HepG2 (cell line): Measurements from ENCODE around the gene GADD45GIP1. TPM values are rescaled to one million over a fixed set of nuclear protein-coding genes. Genes with fewer than 3 reads are reported as not detected.

ENCODE experiments used
- CCAR2 ChIP-seq: fragments of 200-400 bp; formaldehyde crosslinking; optimal IDR thresholded peaks from 2 replicates; pipeline ENCODE3; 2018; ENCODE audit warnings: low read depth, mild to moderate bottlenecking, low read length, moderate library complexity
- CENPT ChIP-seq: sonication (generic); formaldehyde crosslinking; IDR thresholded peaks from 2 replicates; pipeline ENCODE4 v1.8.0; 2022; ENCODE audit warnings: low read depth, mild to moderate bottlenecking, moderate library complexity, missing genetic modification reagents
- FOXO1 ChIP-seq: sonication (generic); formaldehyde crosslinking; IDR thresholded peaks from 2 replicates; pipeline ENCODE4 v1.4.0; 2020; ENCODE audit warnings: missing genetic modification reagents
- MAZ ChIP-seq, 2 experiments: sonication (generic) in 1 of 2; formaldehyde crosslinking in 1 of 2; IDR thresholded peaks; 2 replicates each; pipeline versions ENCODE4 v1.5.0 to v1.6.1; 2012 to 2020; ENCODE audit warnings: low read depth in 2 of 2, mild to moderate bottlenecking in 2 of 2, borderline replicate concordance in 1 of 2, improper control_type of control experiment in 1 of 2, low read length in 1 of 2, missing genetic modification reagents in 1 of 2, moderate library complexity in 1 of 2
- MNT ChIP-seq: fragments of 450-650 bp; IDR thresholded peaks from 2 replicates; pipeline ENCODE4 v1.6.1; 2016
- NFE2L1 ChIP-seq: sonication (generic); formaldehyde crosslinking; IDR thresholded peaks from 2 replicates; pipeline ENCODE4 v1.4.0; 2020; ENCODE audit warnings: missing genetic modification reagents, mild to moderate bottlenecking, borderline replicate concordance
- NFYB ChIP-seq: sonication (generic); formaldehyde crosslinking; IDR thresholded peaks from 2 replicates; pipeline ENCODE4 v1.4.0; 2020; ENCODE audit warnings: missing genetic modification reagents
- ZBTB46 ChIP-seq: sonication (generic); formaldehyde crosslinking; IDR thresholded peaks from 2 replicates; pipeline ENCODE4 v1.4.0; 2020; ENCODE audit warnings: mild to moderate bottlenecking, missing genetic modification reagents, borderline replicate concordance
- ZFY ChIP-seq: sonication (generic); formaldehyde crosslinking; IDR thresholded peaks from 2 replicates; pipeline ENCODE4 v1.4.0; 2020; ENCODE audit warnings: missing genetic modification reagents
- ZNF569 ChIP-seq: sonication (generic); formaldehyde crosslinking; IDR thresholded peaks from 2 replicates; pipeline ENCODE4 v1.5.0; 2020; ENCODE audit warnings: mild to moderate bottlenecking, missing genetic modification reagents, moderate library complexity, borderline replicate concordance
- ZNF570 ChIP-seq: sonication (generic); formaldehyde crosslinking; IDR thresholded peaks from 2 replicates; pipeline ENCODE4 v1.4.0; 2020; ENCODE audit warnings: mild to moderate bottlenecking, missing genetic modification reagents, borderline replicate concordance
- ZNF572 ChIP-seq: sonication (generic); formaldehyde crosslinking; IDR thresholded peaks from 2 replicates; pipeline ENCODE4 v1.5.1; 2020; ENCODE audit warnings: mild to moderate bottlenecking, missing genetic modification reagents
- ZNF780A ChIP-seq: sonication (generic); formaldehyde crosslinking; IDR thresholded peaks from 2 replicates; pipeline ENCODE4 v1.8.0; 2022; ENCODE audit warnings: mild to moderate bottlenecking, missing genetic modification reagents, moderate library complexity
- polyA plus RNA-seq, 8 experiments: library from polyadenylated mRNA; depleted of rRNA in 3 of 8; stranded (reverse) in 7 of 8; unstranded in 1 of 8; fragments of >200 nt; fragmentation: Illumina TruSeq in 4 of 8; extraction: Trizol in 4 of 8; gene quantifications; 2 replicates each; pipeline versions ENCODE4 v1.2.1 to v1.2.3, GENCODE V29; 2011 to 2016; ENCODE audit warnings: low read depth in 4 of 8, missing spikeins in 1 of 8, mixed read lengths in 1 of 8; ENCODE audit not compliant: insufficient read depth in 1 of 8
- total RNA-seq, 5 experiments: library from RNA; depleted of rRNA; stranded (reverse); fragments of >200 nt; fragmentation: Illumina TruSeq; extraction: Trizol; gene quantifications; 2 replicates each; pipeline ENCODE4 v1.2.3, GENCODE V29; 2016; ENCODE audit warnings: low read depth in 1 of 5
- TF ChIP-seq, protein P1 (sequence below): sonication (generic); formaldehyde crosslinking; IDR thresholded peaks from 2 replicates; pipeline ENCODE4 v1.9.0; 2021; ENCODE audit warnings: mild to moderate bottlenecking, missing genetic modification reagents
- TF ChIP-seq, protein P2 (sequence below): sonication (generic); formaldehyde crosslinking; IDR thresholded peaks from 2 replicates; pipeline ENCODE4 v1.4.0; 2020; ENCODE audit warnings: missing genetic modification reagents
- TF ChIP-seq, protein P3 (sequence below): sonication (generic); formaldehyde crosslinking; IDR thresholded peaks from 2 replicates; pipeline ENCODE4 v1.5.0; 2020; ENCODE audit warnings: mild to moderate bottlenecking, low read depth, missing genetic modification reagents, borderline replicate concordance

The GADD45GIP1 gene
- total and polyA plus RNA-seq, 2 of the 13 experiments (the other 11 are each of a cell fraction or from before 2014, with no cell fraction given), result 24.6 to 30.7 TPM

DNA sequence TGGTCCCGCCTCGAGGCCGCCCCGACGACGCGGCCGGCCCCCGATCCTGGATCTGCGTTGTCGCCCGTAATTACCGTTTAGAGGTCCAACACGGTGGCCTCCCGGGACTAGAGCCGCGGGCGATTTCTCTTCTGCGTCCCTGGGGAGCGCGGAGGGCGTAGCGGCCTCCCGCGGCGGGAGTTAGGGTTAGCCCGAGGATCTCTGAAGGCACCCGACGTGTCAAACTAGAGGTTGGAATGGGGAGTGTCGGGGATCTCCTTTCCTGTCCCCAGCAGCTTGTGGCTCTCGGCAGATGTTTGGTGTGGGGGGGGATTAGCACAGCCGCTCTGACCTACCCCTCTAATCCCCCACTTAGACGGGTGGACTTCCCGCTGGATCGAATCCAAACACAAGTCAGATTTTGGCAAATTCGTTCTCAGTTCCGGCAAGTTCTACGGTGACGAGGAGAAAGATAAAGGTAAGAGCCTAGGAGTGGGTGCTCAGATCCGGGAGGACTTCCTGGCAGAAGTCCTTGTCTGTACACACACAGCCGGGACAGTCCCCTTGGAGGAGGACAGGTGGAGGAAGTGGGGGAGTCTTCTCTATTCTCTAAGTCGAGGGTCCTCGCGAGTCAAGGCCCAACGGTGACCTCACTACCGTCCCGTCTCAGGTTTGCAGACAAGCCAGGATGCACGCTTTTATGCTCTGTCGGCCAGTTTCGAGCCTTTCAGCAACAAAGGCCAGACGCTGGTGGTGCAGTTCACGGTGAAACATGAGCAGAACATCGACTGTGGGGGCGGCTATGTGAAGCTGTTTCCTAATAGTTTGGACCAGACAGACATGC is 18.0 kb downstream of the GADD45GIP1 start (continued):
- TF ChIP-seq ZNF780A (no peak), ZBTB46 (0 out of 2 replicates have a peak, but pooled peaks have one; percentile 66), MAZ (IDR thresholded peaks at IDR 0.05; ENCODE audit: borderline replicate concordance, low read depth, low read length) (no peak), MAZ (CRISPR knock-in tag; IDR thresholded peaks at IDR 0.05; ENCODE audit: low read depth) (no peak), CENPT (CRISPR knock-in tag) (no peak), ZNF569 (CRISPR knock-in tag) (0 out of 2 replicates have a peak, but pooled peaks have one; percentile 9), ZFY (no peak), NFE2L1 (CRISPR knock-in tag) (no peak), ZNF570 (CRISPR knock-in tag) (no peak), ZNF572 (CRISPR knock-in tag) (no peak), CCAR2 (no peak), NFYB (CRISPR knock-in tag) (no peak), FOXO1 (CRISPR knock-in tag) (no peak), MNT (no peak)
- TF ChIP-seq, protein P1, sequence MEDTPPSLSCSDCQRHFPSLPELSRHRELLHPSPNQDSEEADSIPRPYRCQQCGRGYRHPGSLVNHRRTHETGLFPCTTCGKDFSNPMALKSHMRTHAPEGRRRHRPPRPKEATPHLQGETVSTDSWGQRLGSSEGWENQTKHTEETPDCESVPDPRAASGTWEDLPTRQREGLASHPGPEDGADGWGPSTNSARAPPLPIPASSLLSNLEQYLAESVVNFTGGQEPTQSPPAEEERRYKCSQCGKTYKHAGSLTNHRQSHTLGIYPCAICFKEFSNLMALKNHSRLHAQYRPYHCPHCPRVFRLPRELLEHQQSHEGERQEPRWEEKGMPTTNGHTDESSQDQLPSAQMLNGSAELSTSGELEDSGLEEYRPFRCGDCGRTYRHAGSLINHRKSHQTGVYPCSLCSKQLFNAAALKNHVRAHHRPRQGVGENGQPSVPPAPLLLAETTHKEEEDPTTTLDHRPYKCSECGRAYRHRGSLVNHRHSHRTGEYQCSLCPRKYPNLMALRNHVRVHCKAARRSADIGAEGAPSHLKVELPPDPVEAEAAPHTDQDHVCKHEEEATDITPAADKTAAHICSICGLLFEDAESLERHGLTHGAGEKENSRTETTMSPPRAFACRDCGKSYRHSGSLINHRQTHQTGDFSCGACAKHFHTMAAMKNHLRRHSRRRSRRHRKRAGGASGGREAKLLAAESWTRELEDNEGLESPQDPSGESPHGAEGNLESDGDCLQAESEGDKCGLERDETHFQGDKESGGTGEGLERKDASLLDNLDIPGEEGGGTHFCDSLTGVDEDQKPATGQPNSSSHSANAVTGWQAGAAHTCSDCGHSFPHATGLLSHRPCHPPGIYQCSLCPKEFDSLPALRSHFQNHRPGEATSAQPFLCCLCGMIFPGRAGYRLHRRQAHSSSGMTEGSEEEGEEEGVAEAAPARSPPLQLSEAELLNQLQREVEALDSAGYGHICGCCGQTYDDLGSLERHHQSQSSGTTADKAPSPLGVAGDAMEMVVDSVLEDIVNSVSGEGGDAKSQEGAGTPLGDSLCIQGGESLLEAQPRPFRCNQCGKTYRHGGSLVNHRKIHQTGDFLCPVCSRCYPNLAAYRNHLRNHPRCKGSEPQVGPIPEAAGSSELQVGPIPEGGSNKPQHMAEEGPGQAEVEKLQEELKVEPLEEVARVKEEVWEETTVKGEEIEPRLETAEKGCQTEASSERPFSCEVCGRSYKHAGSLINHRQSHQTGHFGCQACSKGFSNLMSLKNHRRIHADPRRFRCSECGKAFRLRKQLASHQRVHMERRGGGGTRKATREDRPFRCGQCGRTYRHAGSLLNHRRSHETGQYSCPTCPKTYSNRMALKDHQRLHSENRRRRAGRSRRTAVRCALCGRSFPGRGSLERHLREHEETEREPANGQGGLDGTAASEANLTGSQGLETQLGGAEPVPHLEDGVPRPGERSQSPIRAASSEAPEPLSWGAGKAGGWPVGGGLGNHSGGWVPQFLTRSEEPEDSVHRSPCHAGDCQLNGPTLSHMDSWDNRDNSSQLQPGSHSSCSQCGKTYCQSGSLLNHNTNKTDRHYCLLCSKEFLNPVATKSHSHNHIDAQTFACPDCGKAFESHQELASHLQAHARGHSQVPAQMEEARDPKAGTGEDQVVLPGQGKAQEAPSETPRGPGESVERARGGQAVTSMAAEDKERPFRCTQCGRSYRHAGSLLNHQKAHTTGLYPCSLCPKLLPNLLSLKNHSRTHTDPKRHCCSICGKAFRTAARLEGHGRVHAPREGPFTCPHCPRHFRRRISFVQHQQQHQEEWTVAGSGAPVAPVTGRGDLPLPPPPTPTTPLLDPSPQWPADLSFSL (CRISPR knock-in tag), result no peak
- TF ChIP-seq, protein P2, sequence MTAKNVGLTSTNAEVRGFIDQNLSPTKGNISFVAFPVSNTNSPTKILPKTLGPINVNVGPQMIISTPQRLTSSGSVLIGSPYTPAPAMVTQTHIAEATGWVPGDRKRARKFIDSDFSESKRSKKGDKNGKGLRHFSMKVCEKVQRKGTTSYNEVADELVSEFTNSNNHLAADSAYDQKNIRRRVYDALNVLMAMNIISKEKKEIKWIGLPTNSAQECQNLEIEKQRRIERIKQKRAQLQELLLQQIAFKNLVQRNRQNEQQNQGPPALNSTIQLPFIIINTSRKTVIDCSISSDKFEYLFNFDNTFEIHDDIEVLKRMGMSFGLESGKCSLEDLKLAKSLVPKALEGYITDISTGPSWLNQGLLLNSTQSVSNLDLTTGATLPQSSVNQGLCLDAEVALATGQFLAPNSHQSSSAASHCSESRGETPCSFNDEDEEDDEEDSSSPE, result no peak
- TF ChIP-seq, protein P3, sequence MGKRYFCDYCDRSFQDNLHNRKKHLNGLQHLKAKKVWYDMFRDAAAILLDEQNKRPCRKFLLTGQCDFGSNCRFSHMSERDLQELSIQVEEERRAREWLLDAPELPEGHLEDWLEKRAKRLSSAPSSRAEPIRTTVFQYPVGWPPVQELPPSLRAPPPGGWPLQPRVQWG (CRISPR knock-in tag), result no peak
